Measurements from ENCODE around the gene APBA2. TPM values are rescaled to one million over a fixed set of nuclear protein-coding genes. Genes with fewer than 3 reads are reported as not detected.

The APBA2 gene
- polyA plus RNA-seq, 2 of the 4 experiments (the other 2 are of a cell fraction) = 11.4 to 12.6 TPM

DNA sequence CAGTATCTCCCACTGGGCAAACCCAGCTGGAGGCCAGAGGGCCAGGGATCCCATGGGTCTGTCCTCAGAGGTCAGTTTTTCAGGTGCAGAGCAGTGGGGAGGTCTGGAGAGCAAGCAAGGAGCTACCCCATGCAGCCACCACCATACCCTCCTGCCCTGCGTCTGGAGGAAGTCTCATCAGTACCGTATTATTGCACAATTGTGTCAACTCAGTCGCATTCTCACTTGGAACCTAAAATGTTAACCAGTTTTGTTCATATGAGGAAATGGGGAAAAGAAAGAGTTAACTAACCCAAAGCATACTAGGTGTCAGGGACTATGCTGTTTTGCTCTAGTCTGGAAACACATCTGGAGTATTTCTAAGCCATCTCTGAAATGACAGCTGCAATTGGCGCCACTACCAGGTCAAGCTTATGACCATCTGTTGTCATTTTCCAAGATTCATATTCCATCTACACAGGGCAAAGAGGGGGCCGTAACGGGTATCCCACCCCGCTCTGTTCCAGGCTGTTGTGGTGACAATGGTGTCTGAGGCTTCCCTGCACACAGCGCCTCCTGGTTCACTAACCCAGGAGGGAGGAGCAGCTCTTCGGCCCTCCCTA is 16.9 kb upstream of the APBA2 start (continued):
- no peak for TF ChIP-seq ELK1 (IDR thresholded peaks at IDR 0.05; ENCODE audit: low read depth, low read length)
- TF ChIP-seq ZNF302 (CRISPR knock-in tag; IDR thresholded peaks at IDR 0.05) = no peak
- TF ChIP-seq FOSB (CRISPR knock-in tag; IDR thresholded peaks at IDR 0.05) = no peak
- no peak for TF ChIP-seq RFX5 (IDR thresholded peaks at IDR 0.05)

GRCh38 chr15:28871168-28871567 is 14.6 kb upstream of the APBA2 start:
- CTCF ChIA-PET = interaction anchor here (0.8 kb wide), 1 partner anchor 10 kb away, joined by 3 read pairs; no protein-coding TSS in a partner anchor
- H3K4me3 ChIP-seq = no peak overlapping the region
- H3K4me1 ChIP-seq = no peaks in the 10 kb centered on the region
- DNase-seq (ENCODE audit: low read depth in 1 of 2, low spot score in 1 of 2) (no peak), FAIRE-seq (no peak), ATAC-seq (no peak)
- TF ChIP-seq RAD21 (conservative IDR thresholded peaks at IDR 0.05 in 1 of 2, IDR thresholded peaks at IDR 0.05 in 1 of 2) (no peak), SMC3 (IDR thresholded peaks at IDR 0.05) (no peak), FOSB (CRISPR knock-in tag; IDR thresholded peaks at IDR 0.05) (no peak), RFX5 (IDR thresholded peaks at IDR 0.05) (no peak), CBX2 (IDR thresholded peaks at IDR 0.05; ENCODE audit: borderline replicate concordance, low read depth) (no peak)
- H3K27ac ChIP-seq = no peak overlapping the region
- no peaks in the 10 kb centered on the region for H3K9me3 ChIP-seq
- WGBS (ENCODE audit: missing lambda C conversion rate) = 51% methylated on average over 3 of the region's 3 CpGs
- no peak overlapping the region for H3K4me2 ChIP-seq
- POLR2A ChIA-PET = no interaction called here

DNA sequence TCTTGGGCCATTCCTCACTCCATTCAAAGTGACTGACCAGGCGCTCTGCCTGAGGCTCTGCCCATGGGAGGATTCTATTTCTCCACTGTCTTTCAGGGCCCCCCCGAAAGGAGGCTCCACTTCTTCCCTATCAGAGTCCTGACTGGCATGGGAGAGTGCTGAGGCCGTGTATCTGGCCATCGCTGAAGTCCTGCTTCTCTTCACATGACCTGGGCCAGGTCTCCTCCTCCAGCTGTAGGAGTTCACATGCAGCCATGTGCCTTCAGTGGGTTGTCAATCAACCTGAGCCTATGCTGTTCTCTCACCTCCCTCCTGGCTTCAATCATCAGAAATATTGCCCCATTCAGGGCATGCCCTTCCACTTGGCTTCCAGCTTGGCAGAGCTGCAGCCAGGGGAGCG is 12.8 kb upstream of the APBA2 start:
- CTCF ChIA-PET = interaction anchor here (1.0 to 2.8 kb wide), 5 partner anchors 10 to 231 kb away, joined by 3 to 11 read pairs (median 5); no protein-coding TSS in a partner anchor
- WGBS (ENCODE audit: missing lambda C conversion rate) = 69% methylated on average over 5 of the region's 5 CpGs
- Histone ChIP-seq H3K4me3 (no peak overlapping the region), H3K27ac (no peak overlapping the region), H3K4me1 (no peaks in the 10 kb centered on the region), H3K4me2 (no peak overlapping the region), H3K9me3 (no peaks in the 10 kb centered on the region)
- POLR2A ChIA-PET = no interaction called here
- FAIRE-seq (no peak), ATAC-seq (peak; percentile 16 to 22; a peak in 1 of 6 replicates), DNase-seq (ENCODE audit: low read depth in 1 of 2, low spot score in 1 of 2) (no peak)
- TF ChIP-seq RFX5 (IDR thresholded peaks at IDR 0.05) = no peak
- TF ChIP-seq, protein P1, sequence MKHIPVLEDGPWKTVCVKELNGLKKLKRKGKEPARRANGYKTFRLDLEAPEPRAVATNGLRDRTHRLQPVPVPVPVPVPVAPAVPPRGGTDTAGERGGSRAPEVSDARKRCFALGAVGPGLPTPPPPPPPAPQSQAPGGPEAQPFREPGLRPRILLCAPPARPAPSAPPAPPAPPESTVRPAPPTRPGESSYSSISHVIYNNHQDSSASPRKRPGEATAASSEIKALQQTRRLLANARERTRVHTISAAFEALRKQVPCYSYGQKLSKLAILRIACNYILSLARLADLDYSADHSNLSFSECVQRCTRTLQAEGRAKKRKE (CRISPR knock-in tag; IDR thresholded peaks at IDR 0.05; ENCODE audit: low read depth) = no peak
- TF ChIP-seq HDAC2 (IDR thresholded peaks at IDR 0.05) = no peak
- TF ChIP-seq GATA3 (IDR thresholded peaks at IDR 0.05; ENCODE audit: borderline replicate concordance) = no peak
- no peak for TF ChIP-seq PHF8 (IDR thresholded peaks at IDR 0.05; ENCODE audit: borderline replicate concordance, low read depth)
- no peak for TF ChIP-seq ZSCAN20 (CRISPR knock-in tag; IDR thresholded peaks at IDR 0.05)
- TF ChIP-seq HOXB5 (CRISPR knock-in tag; IDR thresholded peaks at IDR 0.05) = no peak
- TF ChIP-seq FOXS1 (CRISPR knock-in tag; IDR thresholded peaks at IDR 0.05) = no peak
- TF ChIP-seq EHF (CRISPR knock-in tag; IDR thresholded peaks at IDR 0.05) = no peak
- TF ChIP-seq MAX (IDR thresholded peaks at IDR 0.05) = no peak
- no peak for TF ChIP-seq HMGXB4 (CRISPR knock-in tag; IDR thresholded peaks at IDR 0.05; ENCODE audit: borderline replicate concordance)
- no peak for TF ChIP-seq USF2 (IDR thresholded peaks at IDR 0.05)
- no peak for TF ChIP-seq CTCF (IDR thresholded peaks at IDR 0.05)
- TF ChIP-seq ELK1 (IDR thresholded peaks at IDR 0.05; ENCODE audit: low read depth, low read length) = no peak
- TF ChIP-seq, protein P2, sequence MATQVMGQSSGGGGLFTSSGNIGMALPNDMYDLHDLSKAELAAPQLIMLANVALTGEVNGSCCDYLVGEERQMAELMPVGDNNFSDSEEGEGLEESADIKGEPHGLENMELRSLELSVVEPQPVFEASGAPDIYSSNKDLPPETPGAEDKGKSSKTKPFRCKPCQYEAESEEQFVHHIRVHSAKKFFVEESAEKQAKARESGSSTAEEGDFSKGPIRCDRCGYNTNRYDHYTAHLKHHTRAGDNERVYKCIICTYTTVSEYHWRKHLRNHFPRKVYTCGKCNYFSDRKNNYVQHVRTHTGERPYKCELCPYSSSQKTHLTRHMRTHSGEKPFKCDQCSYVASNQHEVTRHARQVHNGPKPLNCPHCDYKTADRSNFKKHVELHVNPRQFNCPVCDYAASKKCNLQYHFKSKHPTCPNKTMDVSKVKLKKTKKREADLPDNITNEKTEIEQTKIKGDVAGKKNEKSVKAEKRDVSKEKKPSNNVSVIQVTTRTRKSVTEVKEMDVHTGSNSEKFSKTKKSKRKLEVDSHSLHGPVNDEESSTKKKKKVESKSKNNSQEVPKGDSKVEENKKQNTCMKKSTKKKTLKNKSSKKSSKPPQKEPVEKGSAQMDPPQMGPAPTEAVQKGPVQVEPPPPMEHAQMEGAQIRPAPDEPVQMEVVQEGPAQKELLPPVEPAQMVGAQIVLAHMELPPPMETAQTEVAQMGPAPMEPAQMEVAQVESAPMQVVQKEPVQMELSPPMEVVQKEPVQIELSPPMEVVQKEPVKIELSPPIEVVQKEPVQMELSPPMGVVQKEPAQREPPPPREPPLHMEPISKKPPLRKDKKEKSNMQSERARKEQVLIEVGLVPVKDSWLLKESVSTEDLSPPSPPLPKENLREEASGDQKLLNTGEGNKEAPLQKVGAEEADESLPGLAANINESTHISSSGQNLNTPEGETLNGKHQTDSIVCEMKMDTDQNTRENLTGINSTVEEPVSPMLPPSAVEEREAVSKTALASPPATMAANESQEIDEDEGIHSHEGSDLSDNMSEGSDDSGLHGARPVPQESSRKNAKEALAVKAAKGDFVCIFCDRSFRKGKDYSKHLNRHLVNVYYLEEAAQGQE (IDR thresholded peaks at IDR 0.05) = no peak
- no peak for TF ChIP-seq MAFK (IDR thresholded peaks at IDR 0.05; ENCODE audit: partially characterized antibody)
